ENCODE measurements around the gene SHQ1.

GRCh38 chr3:72810659-72811434 is 37.4 kb downstream of the SHQ1 start:
- TF ChIP-seq POLR2A (IDR thresholded peaks at IDR 0.05; ENCODE audit: borderline replicate concordance, extremely low read depth, insufficient read depth, insufficient read length) (no peak), EZH2phosphoT487 (IDR thresholded peaks at IDR 0.05; ENCODE audit: borderline replicate concordance) (no peak), EZH2 (IDR thresholded peaks at IDR 0.05) (no peak), POLR2AphosphoS5 (IDR thresholded peaks at IDR 0.05; ENCODE audit: low read depth, low read length) (no peak), CEBPB (IDR thresholded peaks at IDR 0.05; ENCODE audit: low read depth) (no peak), CTCF (IDR thresholded peaks at IDR 0.05 in 2 of 3, conservative IDR thresholded peaks at IDR 0.05 in 1 of 3; ENCODE audit: borderline replicate concordance in 1 of 3, insufficient read depth in 1 of 3, low read depth in 2 of 3, low read length in 2 of 3) (no peak), EGR1 (IDR thresholded peaks at IDR 0.05; ENCODE audit: low read depth) (no peak)
- TF ChIP-seq, protein P1, sequence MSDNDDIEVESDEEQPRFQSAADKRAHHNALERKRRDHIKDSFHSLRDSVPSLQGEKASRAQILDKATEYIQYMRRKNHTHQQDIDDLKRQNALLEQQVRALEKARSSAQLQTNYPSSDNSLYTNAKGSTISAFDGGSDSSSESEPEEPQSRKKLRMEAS (IDR thresholded peaks at IDR 0.05): no peak
- TF ChIP-seq, protein P2, sequence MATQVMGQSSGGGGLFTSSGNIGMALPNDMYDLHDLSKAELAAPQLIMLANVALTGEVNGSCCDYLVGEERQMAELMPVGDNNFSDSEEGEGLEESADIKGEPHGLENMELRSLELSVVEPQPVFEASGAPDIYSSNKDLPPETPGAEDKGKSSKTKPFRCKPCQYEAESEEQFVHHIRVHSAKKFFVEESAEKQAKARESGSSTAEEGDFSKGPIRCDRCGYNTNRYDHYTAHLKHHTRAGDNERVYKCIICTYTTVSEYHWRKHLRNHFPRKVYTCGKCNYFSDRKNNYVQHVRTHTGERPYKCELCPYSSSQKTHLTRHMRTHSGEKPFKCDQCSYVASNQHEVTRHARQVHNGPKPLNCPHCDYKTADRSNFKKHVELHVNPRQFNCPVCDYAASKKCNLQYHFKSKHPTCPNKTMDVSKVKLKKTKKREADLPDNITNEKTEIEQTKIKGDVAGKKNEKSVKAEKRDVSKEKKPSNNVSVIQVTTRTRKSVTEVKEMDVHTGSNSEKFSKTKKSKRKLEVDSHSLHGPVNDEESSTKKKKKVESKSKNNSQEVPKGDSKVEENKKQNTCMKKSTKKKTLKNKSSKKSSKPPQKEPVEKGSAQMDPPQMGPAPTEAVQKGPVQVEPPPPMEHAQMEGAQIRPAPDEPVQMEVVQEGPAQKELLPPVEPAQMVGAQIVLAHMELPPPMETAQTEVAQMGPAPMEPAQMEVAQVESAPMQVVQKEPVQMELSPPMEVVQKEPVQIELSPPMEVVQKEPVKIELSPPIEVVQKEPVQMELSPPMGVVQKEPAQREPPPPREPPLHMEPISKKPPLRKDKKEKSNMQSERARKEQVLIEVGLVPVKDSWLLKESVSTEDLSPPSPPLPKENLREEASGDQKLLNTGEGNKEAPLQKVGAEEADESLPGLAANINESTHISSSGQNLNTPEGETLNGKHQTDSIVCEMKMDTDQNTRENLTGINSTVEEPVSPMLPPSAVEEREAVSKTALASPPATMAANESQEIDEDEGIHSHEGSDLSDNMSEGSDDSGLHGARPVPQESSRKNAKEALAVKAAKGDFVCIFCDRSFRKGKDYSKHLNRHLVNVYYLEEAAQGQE (IDR thresholded peaks at IDR 0.05; ENCODE audit: low read depth): no peak

Measured in HCT116 (cell line).